Lung (tissue), 12 donors: Measurements from ENCODE around the gene SMIM12. TPM values are rescaled to one million over a fixed set of nuclear protein-coding genes. Genes with fewer than 3 reads are reported as not detected.

Experiments used
- ATAC-seq: fragments of 200-7000 bp; cut with Tn5 transposase; one replicate; pipeline ENCODE4 v1.9.1; 2020; ENCODE audit warnings: moderate number of reproducible peaks; ENCODE audit not compliant: insufficient read depth, low FRiP score
- DNase-seq, 3 donors: peaks; one replicate each; pipeline ENCODE4 v3.0.0-alpha.2; 2013 to 2017
- H3K27ac ChIP-seq, 2 donors: one replicate each; pipeline ENCODE4 v1.5.1; 2013; ENCODE audit warnings: mild to moderate bottlenecking in 2 of 2, moderate library complexity in 2 of 2, control low read depth in 1 of 2, inconsistent platforms in 1 of 2, low read depth in 1 of 2, low read length in 1 of 2
- H3K27me3 ChIP-seq, 3 donors: one replicate each; pipeline ENCODE4 v1.5.1; 2013; ENCODE audit warnings: low read length in 2 of 3; ENCODE audit not compliant: control insufficient read depth in 3 of 3, insufficient read depth in 3 of 3
- H3K36me3 ChIP-seq, 4 donors: one replicate each; pipeline ENCODE4 v1.5.1; 2013; ENCODE audit warnings: low read length in 4 of 4, mild to moderate bottlenecking in 1 of 4, moderate library complexity in 1 of 4; ENCODE audit not compliant: control insufficient read depth in 4 of 4, insufficient read depth in 4 of 4
- H3K4me1 ChIP-seq, 5 donors: one replicate each; pipeline ENCODE4 v1.5.1; 2013; ENCODE audit warnings: low read length in 5 of 5, mild to moderate bottlenecking in 2 of 5, moderate library complexity in 1 of 5; ENCODE audit not compliant: control insufficient read depth in 5 of 5, insufficient read depth in 5 of 5
- H3K4me3 ChIP-seq: one replicate; pipeline ENCODE4 v1.5.1; 2013; ENCODE audit warnings: mild to moderate bottlenecking, control low read depth, moderate library complexity
- H3K9ac ChIP-seq, 2 donors: one replicate each; pipeline ENCODE4 v1.5.1; 2013; ENCODE audit warnings: low read length in 2 of 2, control low read depth in 1 of 2; ENCODE audit not compliant: insufficient read depth in 1 of 2
- H3K9me3 ChIP-seq, 4 donors: one replicate each; pipeline ENCODE4 v1.5.1; 2013; ENCODE audit warnings: low read length in 3 of 4, mild to moderate bottlenecking in 1 of 4, moderate library complexity in 1 of 4; ENCODE audit not compliant: control insufficient read depth in 4 of 4, insufficient read depth in 3 of 4
- CTCF ChIP-seq: IDR thresholded peaks from 2 replicates; pipeline ENCODE4 v1.5.1; 2012; ENCODE audit warnings: mild to moderate bottlenecking; ENCODE audit errors: control extremely low read depth, extremely low read depth
- WGBS, 2 donors: extraction: QIAGEN DNeasy Blood & Tissue Kit; methylation state at CpG; one replicate each; pipeline ENCODE4 v1.1.7; 2013; 5-methylcytosine and 5-hydroxymethylcytosine counted together
- polyA plus RNA-seq, 2 donors: library from polyadenylated mRNA; stranded (reverse); fragments of 200-250 nt; gene quantifications; one replicate each; pipeline ENCODE4 v1.2.1, GENCODE V29; 2013
- total RNA-seq, 2 donors: library from RNA; depleted of rRNA in 1 of 2; stranded (reverse); fragments of >200 nt in 1 of 2; gene quantifications; one replicate each; pipeline ENCODE4 v1.2.1, GENCODE V29; 2014 to 2021
- donor health status: control.
- donor health status: control.
- donor health status: Bipolar disorder and iron deficiency.
- donor health status: healthy.
- donor health status: DM: yes; HTN: yes; CAD: no.

Gene SMIM12
- total and polyA plus RNA-seq, 4 donors: 17.9 to 67.8 (median 35.1) TPM

DNA sequence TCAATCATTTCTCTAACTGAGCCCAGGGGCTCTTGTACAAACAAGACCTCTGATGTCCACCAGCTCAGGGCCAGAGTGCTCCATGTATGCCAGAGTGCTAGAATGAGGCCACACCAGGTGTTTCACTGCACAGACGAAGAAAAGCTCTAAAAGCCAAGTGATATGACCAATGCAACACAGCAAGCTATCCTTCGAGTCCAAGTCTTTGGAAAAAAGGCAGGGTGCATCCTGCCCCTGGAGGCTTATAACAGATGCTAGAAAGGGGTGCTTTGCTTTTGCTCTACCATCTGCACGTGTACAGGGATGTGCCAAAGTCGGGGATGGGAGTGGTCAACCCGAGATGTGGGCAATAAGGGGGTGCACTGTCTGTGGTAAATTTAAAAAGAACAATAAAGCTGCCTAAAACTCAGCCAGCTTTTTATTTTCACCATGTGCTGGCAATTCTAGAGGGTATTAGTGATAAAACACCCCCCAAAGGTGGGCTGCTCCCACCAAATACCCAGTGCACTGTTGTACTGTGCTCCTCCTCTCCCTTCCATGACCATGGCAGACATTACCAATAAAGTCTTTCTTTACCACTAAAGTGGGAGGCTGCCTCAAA is 32.1 kb downstream of the SMIM12 start:
- no peak for TF ChIP-seq CTCF
- DNase-seq: no peak
- Histone ChIP-seq H3K27me3 (no peaks in the 10 kb centered on the region), H3K4me1 (peaks cover 0 to 12% (median 0%) of the 10 kb centered on the region in 5 donors), H3K4me3 (no peak overlapping the region), H3K27ac (no peak overlapping the region), H3K36me3 (no peaks in the 10 kb centered on the region), H3K9ac (no peak overlapping the region), H3K9me3 (peaks cover 0 to 4% (median 0%) of the 10 kb centered on the region in 4 donors)
- 93 to 95% methylated on average over 5 of the region's 5 CpGs for WGBS, 2 donors
- ATAC-seq: no peak

DNA sequence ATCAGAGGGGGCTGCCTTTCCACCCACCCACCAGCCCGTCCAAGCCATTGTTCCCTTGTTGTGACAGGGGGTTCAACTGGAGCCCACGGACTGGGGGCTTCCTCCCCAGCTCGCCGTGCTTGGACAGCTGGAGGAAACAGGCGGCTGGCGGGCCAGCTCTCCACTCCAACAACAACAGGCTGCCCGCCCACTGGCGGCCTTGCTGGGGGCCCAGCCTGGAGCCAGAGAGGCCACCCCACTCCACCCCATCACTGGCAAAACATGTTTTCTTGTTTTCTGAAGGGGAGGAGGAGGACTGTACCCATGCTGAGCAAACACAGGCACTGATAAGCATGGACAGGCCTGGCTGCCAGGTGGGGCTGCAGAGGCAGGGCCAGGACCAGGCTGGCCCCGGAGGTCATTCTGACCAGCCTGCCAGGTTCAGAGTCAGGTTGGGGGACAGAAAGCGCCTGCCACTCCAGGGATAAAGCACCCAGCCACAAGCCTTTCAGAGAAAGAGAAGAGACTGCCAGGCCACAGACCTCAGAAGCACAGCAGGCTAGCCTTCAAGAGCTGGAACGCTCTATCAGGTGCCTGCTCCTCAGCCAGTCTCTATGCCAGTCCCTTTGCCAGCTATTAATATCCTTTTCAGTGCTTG is 34.0 kb downstream of the SMIM12 start:
- DNase-seq: peak in 2 of 3 donors; percentile 15 to 24
- WGBS, 2 donors: 48 to 51% methylated on average over 11 of the region's 11 CpGs
- Histone ChIP-seq H3K4me3 (no peak overlapping the region), H3K9me3 (peaks cover 0 to 7% (median 0%) of the 10 kb centered on the region in 4 donors), H3K4me1 (peaks cover 0 to 10% (median 0%) of the 10 kb centered on the region in 5 donors), H3K9ac (no peak overlapping the region), H3K27ac (peak overlapping the region in 1 of 2 donors; percentile 49), H3K27me3 (no peaks in the 10 kb centered on the region), H3K36me3 (no peaks in the 10 kb centered on the region)
- no peak for ATAC-seq
- no peak for TF ChIP-seq CTCF

- H3K9ac ChIP-seq: no peak overlapping the region
- H3K27ac ChIP-seq: peak overlapping the region in 1 of 2 donors; percentile 49
- H3K9me3 ChIP-seq: peaks cover 0 to 7% (median 0%) of the 10 kb centered on the region in 4 donors
- no peak overlapping the region for H3K4me3 ChIP-seq
- no peaks in the 10 kb centered on the region for H3K27me3 ChIP-seq
- ATAC-seq (no peak), DNase-seq (no peak)
- no peaks in the 10 kb centered on the region for H3K36me3 ChIP-seq
- TF ChIP-seq CTCF: no peak
- peaks cover 0 to 10% (median 0%) of the 10 kb centered on the region in 5 donors for H3K4me1 ChIP-seq
- 85 to 90% methylated on average over 3 of the region's 3 CpGs for WGBS, 2 donors
Measured at GRCh38 chr1:34824817-34825454, 34.6 kb downstream of the SMIM12 start.
